NT2/D1 (cell line): ENCODE results near the gene CCL4.

Experiments used
- SUZ12 ChIP-seq: IDR thresholded peaks from 2 replicates; pipeline ENCODE4 v1.6.1; 2011; ENCODE audit not compliant: insufficient read length, insufficient read depth; ENCODE audit errors: extremely low read depth
- YY1 ChIP-seq: IDR thresholded peaks from 2 replicates; pipeline ENCODE4 v1.6.1; 2011; ENCODE audit not compliant: insufficient read length, insufficient read depth
- ZNF274 ChIP-seq: IDR thresholded peaks from 2 replicates; pipeline ENCODE4 v1.6.1; 2011; ENCODE audit warnings: mild to moderate bottlenecking, low read depth, low read length

- no peak for TF ChIP-seq YY1
- no peak for TF ChIP-seq ZNF274
- no peak for TF ChIP-seq SUZ12
Observed at GRCh38 chr17:36131421-36131820, 27.8 kb downstream of the CCL4 start.
